ENCODE results near the gene CLCNKA.
"Not testable (repeated sequence)": the region's sequence is repeated elsewhere in the genome, so short reads cannot be mapped to it uniquely, and the experiment has no call there.

Gene CLCNKA

GRCh38 chr1:15998929-15999328, 22.9 kb upstream of the CLCNKA start:
- no peak for DNase-seq

DNA sequence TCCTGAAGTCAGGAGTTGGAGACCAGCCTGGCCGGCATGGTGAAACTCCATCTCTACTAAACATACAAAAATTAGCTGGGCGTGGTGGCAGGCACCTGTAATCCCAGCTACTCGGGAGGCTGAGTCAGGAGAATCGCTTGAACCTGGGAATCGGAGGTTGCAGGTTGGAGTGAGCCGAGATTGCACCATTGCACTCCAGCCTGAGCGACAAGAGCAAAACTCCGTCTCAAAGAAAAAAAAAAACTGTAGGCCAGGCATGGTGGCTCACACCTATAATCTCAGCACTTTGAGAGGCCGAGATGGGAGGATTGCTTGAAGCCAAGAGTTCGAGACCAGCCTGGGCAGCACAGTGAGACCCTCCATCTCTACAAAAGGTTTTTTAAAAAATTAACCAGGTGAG, 20.6 kb upstream of the CLCNKA start:
- DNase-seq = not testable (repeated sequence)

DNA sequence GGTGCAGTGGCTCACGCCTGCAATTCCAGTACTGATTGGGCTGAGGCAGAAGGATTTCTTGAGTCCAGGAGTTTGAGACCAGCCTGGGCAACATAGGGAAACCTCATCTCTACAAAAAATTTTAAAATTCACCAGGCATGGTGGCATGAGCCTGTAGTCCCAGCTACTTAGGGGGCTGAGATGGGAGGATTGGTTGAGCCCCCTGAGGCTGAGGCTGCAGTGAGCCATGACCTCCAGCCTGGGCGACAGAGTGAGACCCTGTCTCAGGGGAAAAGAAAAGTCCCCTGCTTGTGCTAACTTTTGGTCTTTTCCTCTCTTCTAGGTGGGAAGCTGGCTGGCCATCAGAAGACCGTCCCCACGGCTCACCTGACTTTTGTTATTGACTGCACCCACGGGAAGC, 16.2 kb upstream of the CLCNKA start:
- DNase-seq = no peak

- DNase-seq = no peak
Observed at GRCh38 chr1:16006010-16006409, 15.8 kb upstream of the CLCNKA start.

DNA sequence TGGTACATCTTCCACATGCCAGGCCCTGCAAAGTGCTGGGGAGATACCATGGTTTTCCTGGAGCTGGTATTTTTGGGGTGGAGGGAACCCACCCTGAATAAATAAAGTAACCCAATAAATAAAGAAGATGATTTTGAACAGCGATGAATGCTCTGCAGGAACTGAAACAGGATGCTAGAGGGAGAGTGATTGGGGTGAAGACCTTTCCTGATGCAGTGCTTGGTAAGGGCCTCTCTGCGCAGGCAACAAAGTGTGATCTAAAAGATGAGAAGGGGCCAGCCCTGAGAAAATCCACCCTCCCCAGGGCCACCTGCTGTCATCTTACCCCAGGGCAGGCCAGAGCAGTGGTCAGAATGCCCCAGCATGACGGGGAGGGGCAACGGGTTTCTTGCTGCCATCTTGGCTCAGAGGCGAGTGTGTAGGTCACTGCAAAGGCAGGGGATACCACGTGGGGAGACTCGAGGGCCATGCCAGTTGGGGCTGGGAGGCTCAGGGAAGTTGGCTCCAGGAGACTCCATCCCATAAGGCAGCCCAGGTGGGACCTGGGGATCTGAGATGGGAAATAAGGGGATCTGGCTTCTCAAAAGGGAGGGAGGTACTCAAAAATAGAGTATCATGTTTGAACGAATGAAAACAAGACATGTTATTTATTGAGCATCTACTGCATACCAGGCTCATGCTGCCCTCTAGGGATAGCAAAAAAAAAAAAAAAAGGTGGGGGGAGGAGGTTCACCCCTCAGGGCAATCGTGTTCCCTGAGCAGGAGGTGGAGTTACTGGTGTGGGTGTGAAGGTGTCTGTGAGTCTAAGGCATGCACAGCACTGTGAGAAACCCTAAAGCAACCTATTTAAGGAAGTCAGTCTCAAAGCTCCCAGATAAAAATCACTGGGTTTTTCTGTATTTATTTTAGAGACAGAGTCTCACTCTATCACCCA, 15.0 kb upstream of the CLCNKA start:
- DNase-seq = no peak

- no peak for DNase-seq
Observed at GRCh38 chr1:16007671-16008341, 14.0 kb upstream of the CLCNKA start.

- DNase-seq = peak; percentile 28
Observed at GRCh38 chr1:16009030-16009460, 12.8 kb upstream of the CLCNKA start.

GRCh38 chr1:16009678-16010077, 12.2 kb upstream of the CLCNKA start:
- no peak for DNase-seq

DNA sequence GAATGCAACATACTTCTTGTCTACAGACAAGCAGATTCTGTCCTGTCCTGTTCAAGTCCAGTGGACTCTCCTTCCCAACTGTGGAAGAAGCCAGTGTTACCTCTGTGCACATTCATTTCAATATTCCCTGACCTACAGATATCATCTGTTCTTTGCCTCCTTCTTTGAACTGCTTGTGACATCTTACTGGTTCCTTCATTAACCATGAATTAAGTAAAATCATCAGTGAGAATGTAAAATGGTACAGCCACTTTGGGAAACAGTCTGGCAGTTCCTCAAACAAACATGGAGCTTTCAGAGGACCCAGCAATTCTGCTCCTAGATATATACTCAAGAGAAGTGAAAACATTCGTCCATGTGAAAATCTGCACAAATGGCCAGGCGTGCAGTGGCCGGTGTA, 11.0 kb upstream of the CLCNKA start:
- no peak for DNase-seq

DNA sequence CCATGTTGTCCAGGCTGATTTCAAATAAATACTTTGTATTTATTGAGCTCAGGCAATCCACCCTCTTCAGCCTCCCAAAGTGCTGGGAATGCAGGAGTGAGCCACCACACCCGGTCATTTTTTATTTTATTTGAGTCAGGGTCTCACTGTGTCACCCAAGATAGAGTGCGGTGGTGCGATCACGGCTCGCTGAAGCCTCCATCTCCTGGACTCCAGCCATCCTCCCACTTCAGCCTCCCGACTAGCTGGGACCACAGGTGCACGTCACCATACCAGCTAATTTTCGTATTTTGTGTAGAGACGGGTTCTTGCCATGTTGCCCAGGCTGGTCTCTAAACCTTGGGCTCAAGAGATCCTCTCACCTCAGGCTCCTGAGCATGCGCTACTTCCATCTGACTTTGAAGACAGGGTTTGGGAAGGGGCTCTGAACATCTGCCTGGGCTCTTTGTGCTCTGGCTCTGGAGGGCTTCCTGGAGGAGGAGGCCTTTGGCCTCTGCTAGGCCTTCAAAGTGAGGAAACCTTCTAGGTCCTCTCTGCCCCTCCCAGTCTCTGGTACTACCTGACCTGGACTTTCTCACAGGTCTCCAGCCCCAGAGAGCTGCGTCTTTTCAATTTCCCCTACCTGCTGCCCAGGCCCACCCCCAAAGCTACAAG, 9.8 kb upstream of the CLCNKA start:
- DNase-seq = no peak

- no peak for DNase-seq
Observed at GRCh38 chr1:16012590-16013219, 9.1 kb upstream of the CLCNKA start.

DNA sequence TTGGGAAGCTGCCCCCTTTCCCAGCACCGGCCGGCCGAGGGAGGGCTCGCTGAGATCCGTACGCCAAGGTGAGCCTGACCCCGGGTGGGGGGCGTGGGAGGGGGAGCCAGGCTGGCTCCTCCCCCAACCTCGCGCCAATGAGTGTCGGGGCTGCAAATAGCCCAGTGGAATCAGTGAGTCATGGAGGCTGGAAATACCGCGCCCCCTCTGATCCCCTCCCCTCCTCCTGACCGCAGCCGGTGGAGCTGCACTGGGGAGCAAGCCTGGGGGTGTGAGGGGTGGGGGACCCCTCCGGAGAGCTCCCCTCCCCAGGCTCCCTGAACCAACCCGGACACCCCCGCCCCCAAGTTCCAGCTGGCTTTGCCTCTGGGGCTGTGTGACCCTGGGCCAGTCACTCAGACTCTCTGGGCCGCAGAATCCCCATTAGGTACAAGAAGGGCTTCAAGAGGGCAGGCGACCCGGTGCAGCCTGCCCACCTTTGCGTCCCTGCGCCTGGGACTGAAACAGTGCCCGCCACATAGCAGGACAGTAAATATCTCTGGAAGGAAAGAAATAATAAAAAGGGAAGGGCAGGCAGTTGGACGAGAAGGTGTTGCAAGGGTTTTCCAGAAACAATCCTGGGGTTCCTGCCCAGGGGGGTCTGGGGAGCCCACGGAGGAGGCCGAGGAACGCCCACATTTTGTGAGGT, 8.5 kb upstream of the CLCNKA start:
- DNase-seq = no peak

GRCh38 chr1:16013908-16014258, 8.0 kb upstream of the CLCNKA start:
- DNase-seq = no peak

- no peak for DNase-seq
Observed at GRCh38 chr1:16014509-16015482, 7.0 kb upstream of the CLCNKA start.

GRCh38 chr1:16015491-16015890, 6.3 kb upstream of the CLCNKA start:
- DNase-seq = no peak

DNA sequence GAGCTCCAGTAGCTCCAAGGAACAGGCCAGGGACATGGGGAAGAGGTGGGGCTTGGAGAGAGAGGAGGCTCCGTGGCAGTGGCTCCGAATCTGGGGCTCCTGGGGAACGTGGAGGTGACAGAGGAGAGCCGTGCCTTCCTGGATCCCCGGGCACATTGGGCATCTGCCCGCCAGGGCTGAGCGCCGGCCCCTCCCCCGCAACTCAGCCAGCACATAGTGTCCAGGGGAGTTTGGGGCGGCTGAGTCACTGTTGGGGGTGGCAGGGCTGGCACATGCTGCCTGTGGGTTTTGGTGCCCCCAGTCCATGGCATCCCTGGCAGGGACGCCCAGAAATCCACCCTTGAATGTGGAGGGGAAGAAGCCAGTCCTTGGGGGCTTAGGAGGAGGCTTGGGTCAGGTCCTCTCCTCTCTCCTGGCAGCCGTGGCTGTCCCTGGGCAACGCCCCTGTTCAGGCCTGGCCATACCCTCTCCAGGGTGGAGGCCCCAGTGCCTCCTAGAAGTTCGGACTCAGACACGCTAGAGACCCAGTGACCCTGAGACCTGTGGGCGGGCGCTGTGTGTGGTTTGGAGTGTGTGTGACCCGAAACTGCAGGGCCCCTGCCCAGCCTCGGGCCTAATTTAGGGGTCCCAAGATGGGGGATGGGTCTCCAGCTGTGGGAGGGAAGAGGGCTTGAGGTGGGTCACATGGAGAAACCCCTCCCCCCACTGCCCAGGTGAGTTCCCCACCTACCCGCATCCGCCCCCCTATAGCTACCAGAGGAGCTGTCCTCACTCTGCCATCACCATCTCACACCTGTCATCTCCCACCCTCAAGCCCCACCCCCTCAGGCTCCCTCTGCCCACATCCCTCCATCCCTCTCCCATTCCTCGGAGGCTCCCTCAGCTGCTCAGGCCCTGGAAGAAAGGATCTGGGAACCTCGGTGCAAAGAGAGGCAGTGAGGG, 5.6 kb upstream of the CLCNKA start:
- no peak for DNase-seq

DNA sequence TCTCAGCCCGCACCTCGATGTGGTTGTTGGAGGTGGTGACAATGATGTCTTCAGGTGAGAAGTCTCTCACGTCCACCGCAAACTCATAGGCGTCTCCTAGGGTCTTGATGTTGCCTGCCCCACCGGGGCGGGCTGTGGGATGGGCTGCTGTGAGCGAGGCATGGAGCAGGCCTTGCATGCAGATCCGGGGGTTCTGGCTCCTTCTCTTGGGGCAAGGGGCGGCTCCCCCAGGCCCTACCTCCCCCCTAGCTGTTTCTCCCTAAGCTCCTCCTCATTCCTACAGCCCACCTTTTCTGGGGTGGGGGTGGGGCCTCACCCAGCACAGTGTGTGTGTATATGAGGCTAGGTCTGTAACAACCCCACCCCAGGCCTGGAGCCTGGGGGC, 4.8 kb upstream of the CLCNKA start:
- no peak for DNase-seq

DNA sequence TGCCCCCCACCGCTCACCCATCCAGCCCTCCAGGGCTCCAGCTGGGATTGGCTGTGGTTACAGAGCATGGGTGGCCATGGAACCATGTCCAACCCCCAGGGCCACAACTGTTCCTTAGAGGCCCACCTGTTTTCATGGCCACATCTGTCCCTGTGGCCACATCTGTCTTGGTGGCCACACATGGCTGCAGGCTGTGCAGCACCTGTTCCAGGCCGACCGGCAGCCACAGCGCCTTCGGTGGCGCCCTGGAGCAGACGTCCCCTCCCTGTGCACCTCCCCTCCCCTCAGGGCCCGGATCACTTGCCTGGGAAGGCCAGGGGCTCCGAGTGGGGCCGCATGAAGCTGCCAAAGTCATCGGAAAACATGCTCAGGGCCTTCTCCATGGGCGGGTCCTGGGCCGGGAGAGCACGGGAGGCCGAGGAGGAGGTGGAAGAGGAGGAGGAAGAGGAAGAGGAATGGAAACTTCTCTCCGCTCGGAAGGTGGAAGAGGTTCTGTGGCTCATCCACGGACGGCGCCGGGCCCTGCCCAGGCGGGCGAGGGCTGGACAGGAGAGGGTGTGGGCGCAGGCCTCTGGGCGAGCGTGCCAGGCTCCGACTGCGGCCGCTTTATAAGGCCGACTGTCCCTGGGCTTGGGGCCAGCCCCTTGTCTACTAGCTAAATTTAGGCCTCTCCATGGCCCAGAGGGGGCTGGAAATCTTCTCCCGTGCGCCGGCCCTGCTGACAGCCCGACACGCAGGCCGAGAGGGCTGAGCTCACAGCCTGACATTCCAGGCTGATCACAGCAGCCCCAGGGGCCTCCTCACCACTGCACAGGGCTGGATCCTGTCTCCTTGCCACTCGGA, 4.2 kb upstream of the CLCNKA start, which contains the start of gene HSPB7:
TSS of gene HSPB7 (minus strand) at position 583 of the 843 bp plus-strand sequence. CDS start at position 503, 80 bp downstream.
- DNase-seq = peak; percentile 37

- no peak for DNase-seq
Observed at GRCh38 chr1:16018308-16018707, 3.5 kb upstream of the CLCNKA start.
